ENCODE measurements around the gene RTL10.

DNA sequence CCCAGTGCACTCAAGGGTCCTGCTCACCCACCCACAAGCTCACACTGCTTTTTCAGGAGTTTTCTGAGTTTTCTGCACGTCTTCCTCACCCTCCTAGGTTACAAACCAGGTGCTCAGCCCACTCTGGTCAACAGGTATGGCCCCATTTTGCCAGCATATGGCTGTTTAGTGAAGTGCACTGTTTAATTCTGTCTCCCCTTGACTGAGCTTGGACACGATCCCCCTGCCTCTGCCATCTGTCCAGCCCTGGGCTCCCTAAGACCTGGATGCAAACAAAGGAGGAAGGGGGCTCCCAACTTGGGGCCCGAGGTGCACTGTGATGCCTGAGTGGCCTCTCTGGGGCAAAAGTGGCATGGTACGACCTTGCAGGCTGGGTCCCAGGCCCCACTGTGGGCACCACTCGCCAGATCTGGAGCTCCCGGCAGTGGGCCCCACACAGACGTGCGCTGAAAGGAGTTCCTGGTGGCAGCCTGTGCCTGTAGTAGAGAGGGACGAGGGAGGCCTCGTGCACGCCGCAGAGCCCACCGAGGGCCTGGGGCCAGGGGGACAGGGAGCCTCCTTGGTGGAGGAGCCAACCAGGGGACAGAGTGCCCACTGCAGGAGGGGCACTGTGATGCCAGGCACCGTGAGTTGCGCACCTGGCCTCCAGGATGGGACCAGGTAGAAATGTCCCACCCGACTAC is 49.6 kb upstream of the RTL10 start:
- TF ChIP-seq, protein P1, sequence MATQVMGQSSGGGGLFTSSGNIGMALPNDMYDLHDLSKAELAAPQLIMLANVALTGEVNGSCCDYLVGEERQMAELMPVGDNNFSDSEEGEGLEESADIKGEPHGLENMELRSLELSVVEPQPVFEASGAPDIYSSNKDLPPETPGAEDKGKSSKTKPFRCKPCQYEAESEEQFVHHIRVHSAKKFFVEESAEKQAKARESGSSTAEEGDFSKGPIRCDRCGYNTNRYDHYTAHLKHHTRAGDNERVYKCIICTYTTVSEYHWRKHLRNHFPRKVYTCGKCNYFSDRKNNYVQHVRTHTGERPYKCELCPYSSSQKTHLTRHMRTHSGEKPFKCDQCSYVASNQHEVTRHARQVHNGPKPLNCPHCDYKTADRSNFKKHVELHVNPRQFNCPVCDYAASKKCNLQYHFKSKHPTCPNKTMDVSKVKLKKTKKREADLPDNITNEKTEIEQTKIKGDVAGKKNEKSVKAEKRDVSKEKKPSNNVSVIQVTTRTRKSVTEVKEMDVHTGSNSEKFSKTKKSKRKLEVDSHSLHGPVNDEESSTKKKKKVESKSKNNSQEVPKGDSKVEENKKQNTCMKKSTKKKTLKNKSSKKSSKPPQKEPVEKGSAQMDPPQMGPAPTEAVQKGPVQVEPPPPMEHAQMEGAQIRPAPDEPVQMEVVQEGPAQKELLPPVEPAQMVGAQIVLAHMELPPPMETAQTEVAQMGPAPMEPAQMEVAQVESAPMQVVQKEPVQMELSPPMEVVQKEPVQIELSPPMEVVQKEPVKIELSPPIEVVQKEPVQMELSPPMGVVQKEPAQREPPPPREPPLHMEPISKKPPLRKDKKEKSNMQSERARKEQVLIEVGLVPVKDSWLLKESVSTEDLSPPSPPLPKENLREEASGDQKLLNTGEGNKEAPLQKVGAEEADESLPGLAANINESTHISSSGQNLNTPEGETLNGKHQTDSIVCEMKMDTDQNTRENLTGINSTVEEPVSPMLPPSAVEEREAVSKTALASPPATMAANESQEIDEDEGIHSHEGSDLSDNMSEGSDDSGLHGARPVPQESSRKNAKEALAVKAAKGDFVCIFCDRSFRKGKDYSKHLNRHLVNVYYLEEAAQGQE (IDR thresholded peaks at IDR 0.05; ENCODE audit: insufficient read depth in 1 of 2, low read depth in 2 of 2, low read length in 1 of 2), result no peak
- TF ChIP-seq, protein P2, sequence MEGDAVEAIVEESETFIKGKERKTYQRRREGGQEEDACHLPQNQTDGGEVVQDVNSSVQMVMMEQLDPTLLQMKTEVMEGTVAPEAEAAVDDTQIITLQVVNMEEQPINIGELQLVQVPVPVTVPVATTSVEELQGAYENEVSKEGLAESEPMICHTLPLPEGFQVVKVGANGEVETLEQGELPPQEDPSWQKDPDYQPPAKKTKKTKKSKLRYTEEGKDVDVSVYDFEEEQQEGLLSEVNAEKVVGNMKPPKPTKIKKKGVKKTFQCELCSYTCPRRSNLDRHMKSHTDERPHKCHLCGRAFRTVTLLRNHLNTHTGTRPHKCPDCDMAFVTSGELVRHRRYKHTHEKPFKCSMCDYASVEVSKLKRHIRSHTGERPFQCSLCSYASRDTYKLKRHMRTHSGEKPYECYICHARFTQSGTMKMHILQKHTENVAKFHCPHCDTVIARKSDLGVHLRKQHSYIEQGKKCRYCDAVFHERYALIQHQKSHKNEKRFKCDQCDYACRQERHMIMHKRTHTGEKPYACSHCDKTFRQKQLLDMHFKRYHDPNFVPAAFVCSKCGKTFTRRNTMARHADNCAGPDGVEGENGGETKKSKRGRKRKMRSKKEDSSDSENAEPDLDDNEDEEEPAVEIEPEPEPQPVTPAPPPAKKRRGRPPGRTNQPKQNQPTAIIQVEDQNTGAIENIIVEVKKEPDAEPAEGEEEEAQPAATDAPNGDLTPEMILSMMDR (IDR thresholded peaks at IDR 0.05), result no peak
- TF ChIP-seq TCF7L2 (IDR thresholded peaks at IDR 0.05; ENCODE audit: low read depth, low read length), result no peak
